ENCODE data around the gene OR12D1. TPM values are rescaled to one million over a fixed set of nuclear protein-coding genes. Genes with fewer than 3 reads are reported as not detected.
"Not testable (repeated sequence)": the region's sequence is repeated elsewhere in the genome, so short reads cannot be mapped to it uniquely, and the experiment has no call there.

OR12D1 gene
- not detected for total RNA-seq
- long read RNA-seq, result 0 reads

- DNase-seq (ENCODE audit: missing footprints), result no peak
- intact Hi-C loops (cut with DNase I), result no loop called here
- no peak for ATAC-seq
Observed at GRCh38 chr6:29414588-29414987, at the start of gene OR12D1. Gene OR12D1, plus strand, starts transcription at chr6:29414928.

- no peak for DNase-seq (ENCODE audit: missing footprints)
- ATAC-seq, result no peak
- intact Hi-C loops (cut with DNase I), result no loop called here
Observed at GRCh38 chr6:29368765-29369164, 46.0 kb upstream of the OR12D1 start, which contains the start of gene OR5V1. Gene OR5V1, minus strand, starts transcription at chr6:29368865. Its CDS starts 12,670 bp downstream, at chr6:29356195.

- ATAC-seq, result no peak
- intact Hi-C loops (cut with DNase I), result no loop called here
- no peak for DNase-seq (ENCODE audit: missing footprints)
Observed at GRCh38 chr6:29375191-29375590, 39.5 kb upstream of the OR12D1 start, which contains the start of gene OR12D3. Gene OR12D3, minus strand, starts transcription at chr6:29375291. Its CDS starts 4 bp downstream, at chr6:29375287.

- intact Hi-C loops (cut with DNase I), result no loop called here
- DNase-seq (ENCODE audit: missing footprints), result no peak
- no peak for ATAC-seq
Observed at GRCh38 chr6:29376003-29376402, 38.7 kb upstream of the OR12D1 start.

GRCh38 chr6:29388533-29388932 lies 26.2 kb upstream of the OR12D1 start:
- DNase-seq (ENCODE audit: missing footprints) (no peak), ATAC-seq (no peak)
- intact Hi-C loops (cut with DNase I), result no loop called here

- DNase-seq (ENCODE audit: missing footprints) (no peak), ATAC-seq (no peak)
- intact Hi-C loops (cut with DNase I), result no loop called here
Observed at GRCh38 chr6:29395331-29395730, 19.4 kb upstream of the OR12D1 start, which contains the start of gene OR12D2. Gene OR12D2, plus strand, starts transcription at chr6:29395631. Its CDS starts 1,069 bp downstream, at chr6:29396700.

- DNase-seq (ENCODE audit: missing footprints), result no peak
- intact Hi-C loops (cut with DNase I), result no loop called here
- ATAC-seq, result no peak
Observed at GRCh38 chr6:29399525-29399924, 15.2 kb upstream of the OR12D1 start.

- intact Hi-C loops (cut with DNase I), result no loop called here
- no peak for DNase-seq (ENCODE audit: missing footprints)
- no peak for ATAC-seq
Observed at GRCh38 chr6:29403801-29404200, 10.9 kb upstream of the OR12D1 start.

- intact Hi-C loops (cut with DNase I), result no loop called here
- DNase-seq (ENCODE audit: missing footprints), result no peak
- no peak for ATAC-seq
Observed at GRCh38 chr6:29419516-29419915, 4.8 kb downstream of the OR12D1 start.

GRCh38 chr6:29424168-29424567 lies 9.4 kb downstream of the OR12D1 start:
- ATAC-seq, result no peak

GRCh38 chr6:29424575-29424974 lies 9.8 kb downstream of the OR12D1 start:
- DNase-seq (ENCODE audit: missing footprints), result no peak
- ATAC-seq, result no peak
- intact Hi-C loops (cut with DNase I), result no loop called here

More at GRCh38 chr6:29424168-29424567, 9.4 kb downstream of the OR12D1 start:
- intact Hi-C loops (cut with DNase I), result no loop called here
- no peak for DNase-seq (ENCODE audit: missing footprints)

GRCh38 chr6:29425075-29425474 lies 10.3 kb downstream of the OR12D1 start:
- DNase-seq (ENCODE audit: missing footprints) (no peak), ATAC-seq (no peak)
- intact Hi-C loops (cut with DNase I), result no loop called here

GRCh38 chr6:29426654-29427053 lies 11.9 kb downstream of the OR12D1 start:
- intact Hi-C loops (cut with DNase I), result no loop called here
- DNase-seq (ENCODE audit: missing footprints), result no peak
- ATAC-seq, result no peak

GRCh38 chr6:29436730-29437129 lies 22.0 kb downstream of the OR12D1 start:
- intact Hi-C loops (cut with DNase I); DNase-seq (ENCODE audit: missing footprints); ATAC-seq: not testable (repeated sequence)

GRCh38 chr6:29439006-29439405 lies 24.3 kb downstream of the OR12D1 start, which contains the start of gene OR10C1:
Gene OR10C1, plus strand, starts transcription at chr6:29439306. Its CDS starts 710 bp downstream, at chr6:29440016.
- DNase-seq (ENCODE audit: missing footprints) (no peak), ATAC-seq (no peak)
- intact Hi-C loops (cut with DNase I), result no loop called here

GRCh38 chr6:29442719-29443118 lies 28.0 kb downstream of the OR12D1 start:
- ATAC-seq (no peak), DNase-seq (ENCODE audit: missing footprints) (no peak)
- intact Hi-C loops (cut with DNase I), result no loop called here

- DNase-seq (ENCODE audit: missing footprints); ATAC-seq; intact Hi-C loops (cut with DNase I): not testable (repeated sequence)
Observed at GRCh38 chr6:29444031-29444430, 29.3 kb downstream of the OR12D1 start.

GRCh38 chr6:29447670-29448069 lies 32.9 kb downstream of the OR12D1 start:
- ATAC-seq (no peak), DNase-seq (ENCODE audit: missing footprints) (no peak)
- intact Hi-C loops (cut with DNase I), result no loop called here

- DNase-seq (ENCODE audit: missing footprints) (no peak), ATAC-seq (no peak)
- intact Hi-C loops (cut with DNase I), result no loop called here
Observed at GRCh38 chr6:29451471-29452193, 36.9 kb downstream of the OR12D1 start.

- intact Hi-C loops (cut with DNase I), result no loop called here
- ATAC-seq (no peak), DNase-seq (ENCODE audit: missing footprints) (no peak)
Observed at GRCh38 chr6:29456971-29457370, 42.2 kb downstream of the OR12D1 start, which contains the start of the genes OR11A1 and OR2H1. Gene OR11A1, minus strand, starts transcription at chr6:29457071. Its CDS starts 29,430 bp downstream, at chr6:29427641. Gene OR2H1, plus strand, starts transcription at chr6:29457155. Its CDS starts 4,615 bp downstream, at chr6:29461770.
